Measurements from ENCODE around the gene SBNO2.

The SBNO2 gene

GRCh38 chr19:1220477-1220930, 46.4 kb upstream of the SBNO2 start:
- TF ChIP-seq CTCF (IDR thresholded peaks at IDR 0.05; ENCODE audit: low read length) (no peak), EZH2 (optimal IDR thresholded peaks at IDR 0.05; ENCODE audit: low read depth, low read length) (no peak), EZH2phosphoT487 (IDR thresholded peaks at IDR 0.05; ENCODE audit: low read length) (no peak)
- Histone ChIP-seq H2AFZ (ENCODE audit: low read length) (no peak overlapping the region), H3K9ac (ENCODE audit: low read length) (no peak overlapping the region), H3K9me3 (replicated peaks; ENCODE audit: insufficient read depth, low read length) (no peaks in the 10 kb centered on the region), H3K27me3 (replicated peaks; ENCODE audit: insufficient read depth, low read length) (no peaks in the 10 kb centered on the region), H3K79me2 (ENCODE audit: low read length) (peaks cover 34% of the 10 kb centered on the region), H3K4me2 (ENCODE audit: low read depth, low read length) (no peak overlapping the region), H3K4me1 (ENCODE audit: low read length) (no peaks in the 10 kb centered on the region), H3K27ac (ENCODE audit: low read length) (no peak overlapping the region), H4K20me1 (ENCODE audit: insufficient read depth, low read length) (no peaks in the 10 kb centered on the region), H3K9me2 (replicated peaks; ENCODE audit: insufficient read depth, low read length) (no peaks in the 10 kb centered on the region), H3F3A (ENCODE audit: insufficient read depth, low read length) (no peaks in the 10 kb centered on the region), H3K36me3 (replicated peaks; ENCODE audit: insufficient read depth, low read length) (no peaks in the 10 kb centered on the region), H3K4me3 (ENCODE audit: low read length) (no peak overlapping the region)
- no peak for DNase-seq

GRCh38 chr19:1219786-1220476, 45.9 kb upstream of the SBNO2 start:
- no peak overlapping the region for H3K4me3 ChIP-seq (ENCODE audit: low read length)
- peaks cover 2% of the 10 kb centered on the region; the same call in 1 of the 2 replicates for H4K20me1 ChIP-seq (ENCODE audit: insufficient read depth, low read length)
- H3K9me2 ChIP-seq (replicated peaks; ENCODE audit: insufficient read depth, low read length), result no peaks in the 10 kb centered on the region
- no peaks in the 10 kb centered on the region for H3K9me3 ChIP-seq (replicated peaks; ENCODE audit: insufficient read depth, low read length)
- H3K4me1 ChIP-seq (ENCODE audit: low read length), result no peaks in the 10 kb centered on the region
- no peak for DNase-seq
- H3K36me3 ChIP-seq (replicated peaks; ENCODE audit: insufficient read depth, low read length), result no peaks in the 10 kb centered on the region
- no peak overlapping the region for H3K9ac ChIP-seq (ENCODE audit: low read length)
- no peak overlapping the region for H3K27ac ChIP-seq (ENCODE audit: low read length)
- H3K4me2 ChIP-seq (ENCODE audit: low read depth, low read length), result no peak overlapping the region
- no peaks in the 10 kb centered on the region for H3K27me3 ChIP-seq (replicated peaks; ENCODE audit: insufficient read depth, low read length)
- H2AFZ ChIP-seq (ENCODE audit: low read length), result no peak overlapping the region
- peaks cover 40% of the 10 kb centered on the region for H3K79me2 ChIP-seq (ENCODE audit: low read length)
- no peaks in the 10 kb centered on the region for H3F3A ChIP-seq (ENCODE audit: insufficient read depth, low read length)
- TF ChIP-seq EZH2 (optimal IDR thresholded peaks at IDR 0.05; ENCODE audit: low read depth, low read length), result no peak
- no peak for TF ChIP-seq CTCF (IDR thresholded peaks at IDR 0.05; ENCODE audit: low read length)
- no peak for TF ChIP-seq EZH2phosphoT487 (IDR thresholded peaks at IDR 0.05; ENCODE audit: low read length)

- no peaks in the 10 kb centered on the region for H3K9me3 ChIP-seq (replicated peaks; ENCODE audit: insufficient read depth, low read length)
- no peaks in the 10 kb centered on the region for H3K4me1 ChIP-seq (ENCODE audit: low read length)
- no peak overlapping the region for H3K9ac ChIP-seq (ENCODE audit: low read length)
- H3F3A ChIP-seq (ENCODE audit: insufficient read depth, low read length), result no peaks in the 10 kb centered on the region
- TF ChIP-seq CTCF (IDR thresholded peaks at IDR 0.05; ENCODE audit: low read length) (no peak), EZH2phosphoT487 (IDR thresholded peaks at IDR 0.05; ENCODE audit: low read length) (no peak), EZH2 (optimal IDR thresholded peaks at IDR 0.05; ENCODE audit: low read depth, low read length) (no peak)
- no peaks in the 10 kb centered on the region for H3K9me2 ChIP-seq (replicated peaks; ENCODE audit: insufficient read depth, low read length)
- H3K4me2 ChIP-seq (ENCODE audit: low read depth, low read length), result no peak overlapping the region
- no peaks in the 10 kb centered on the region for H3K36me3 ChIP-seq (replicated peaks; ENCODE audit: insufficient read depth, low read length)
- H3K27ac ChIP-seq (ENCODE audit: low read length), result no peak overlapping the region
- no peak for DNase-seq
- no peak overlapping the region for H3K4me3 ChIP-seq (ENCODE audit: low read length)
- no peak overlapping the region for H2AFZ ChIP-seq (ENCODE audit: low read length)
- peaks cover 50% of the 10 kb centered on the region for H3K79me2 ChIP-seq (ENCODE audit: low read length)
- H3K27me3 ChIP-seq (replicated peaks; ENCODE audit: insufficient read depth, low read length), result no peaks in the 10 kb centered on the region
- peaks cover 3% of the 10 kb centered on the region; the same call in 1 of the 2 replicates for H4K20me1 ChIP-seq (ENCODE audit: insufficient read depth, low read length)
Measured at GRCh38 chr19:1218751-1219567, 44.9 kb upstream of the SBNO2 start.
